NT2/D1 (cell line): Measurements from ENCODE around the gene KRTAP4-16.
"Not testable (repeated sequence)": the region's sequence is repeated elsewhere in the genome, so short reads cannot be mapped to it uniquely, and the experiment has no call there.

Experiments used
- DNase-seq: peaks from one replicate; pipeline ENCODE4 v3.0.0-alpha.2; 2011; ENCODE audit warnings: low read depth, low spot score
- H3K27me3 ChIP-seq: 2 replicates; pipeline ENCODE4 v1.6.0; 2011; ENCODE audit warnings: mild to moderate bottlenecking; ENCODE audit not compliant: insufficient read length, insufficient read depth
- H3K36me3 ChIP-seq: 2 replicates; pipeline ENCODE4 v1.6.1; 2011; ENCODE audit warnings: mild to moderate bottlenecking, low read length, mixed read lengths; ENCODE audit not compliant: insufficient read depth, insufficient read length
- H3K4me1 ChIP-seq: 2 replicates; pipeline ENCODE4 v1.5.1; 2011; ENCODE audit not compliant: insufficient read depth, insufficient read length
- H3K4me3 ChIP-seq: 2 replicates; pipeline ENCODE4 v1.5.1; 2011; ENCODE audit warnings: low read depth; ENCODE audit not compliant: insufficient read length
- H3K9ac ChIP-seq: 2 replicates; pipeline ENCODE4 v1.6.0; 2011; ENCODE audit warnings: low read depth; ENCODE audit not compliant: insufficient read length
- H3K9me3 ChIP-seq: 2 replicates; pipeline ENCODE4 v1.5.1; 2011; ENCODE audit warnings: mild to moderate bottlenecking, low read length; ENCODE audit not compliant: insufficient read depth
- SUZ12 ChIP-seq: IDR thresholded peaks from 2 replicates; pipeline ENCODE4 v1.6.1; 2011; ENCODE audit not compliant: insufficient read length, insufficient read depth; ENCODE audit errors: extremely low read depth
- YY1 ChIP-seq: IDR thresholded peaks from 2 replicates; pipeline ENCODE4 v1.6.1; 2011; ENCODE audit not compliant: insufficient read length, insufficient read depth
- ZNF274 ChIP-seq: IDR thresholded peaks from 2 replicates; pipeline ENCODE4 v1.6.1; 2011; ENCODE audit warnings: mild to moderate bottlenecking, low read depth, low read length

KRTAP4-16 gene

GRCh38 chr17:41073676-41074075, 28.3 kb downstream of the KRTAP4-16 start:
- no peaks in the 10 kb centered on the region for H3K9me3 ChIP-seq
- DNase-seq: no peak
- no peaks in the 10 kb centered on the region for H3K36me3 ChIP-seq
- no peak overlapping the region for H3K9ac ChIP-seq
- TF ChIP-seq SUZ12 (no peak), YY1 (no peak), ZNF274 (no peak)
- no peak overlapping the region for H3K4me3 ChIP-seq
- no peaks in the 10 kb centered on the region for H3K27me3 ChIP-seq
- no peaks in the 10 kb centered on the region for H3K4me1 ChIP-seq

- Histone ChIP-seq H3K36me3 (no peaks in the 10 kb centered on the region), H3K27me3 (no peaks in the 10 kb centered on the region), H3K9me3 (no peaks in the 10 kb centered on the region), H3K4me1 (no peaks in the 10 kb centered on the region), H3K9ac (no peak overlapping the region), H3K4me3 (no peak overlapping the region)
- no peak for DNase-seq
- no peak for TF ChIP-seq ZNF274
- TF ChIP-seq SUZ12: no peak
- TF ChIP-seq YY1: no peak
These were observed 30.2 kb downstream of the KRTAP4-16 start for GRCh38 chr17:41071606-41072360.

GRCh38 chr17:41069031-41069430, 33.0 kb downstream of the KRTAP4-16 start:
- H3K27me3 ChIP-seq: no peaks in the 10 kb centered on the region
- no peak for DNase-seq
- H3K9me3 ChIP-seq: no peaks in the 10 kb centered on the region
- H3K4me3 ChIP-seq: no peak overlapping the region
- H3K4me1 ChIP-seq: no peaks in the 10 kb centered on the region
- H3K36me3 ChIP-seq: no peaks in the 10 kb centered on the region
- no peak for TF ChIP-seq ZNF274
- TF ChIP-seq YY1: no peak
- no peak for TF ChIP-seq SUZ12
- H3K9ac ChIP-seq: no peak overlapping the region

DNA sequence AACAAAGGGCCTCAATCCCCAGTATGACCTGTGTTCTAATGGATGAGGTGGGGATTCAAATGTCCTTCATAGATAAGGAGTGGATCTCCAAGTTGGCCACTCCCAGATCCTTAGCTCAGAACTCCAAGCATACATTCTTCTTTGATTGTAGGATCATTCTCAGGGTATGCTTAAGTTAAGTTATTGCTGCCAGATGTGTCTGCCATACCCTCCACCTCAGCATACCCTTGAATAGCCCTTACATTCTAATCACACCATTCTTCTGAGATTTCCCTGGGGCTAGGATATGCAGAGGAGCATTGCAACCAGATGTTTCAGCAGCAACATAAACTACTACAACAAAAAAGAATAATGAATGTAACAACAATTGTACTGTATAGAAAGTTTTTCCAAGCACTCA, 34.7 kb downstream of the KRTAP4-16 start:
- DNase-seq: no peak
- Histone ChIP-seq H3K9ac (no peak overlapping the region), H3K9me3 (no peaks in the 10 kb centered on the region), H3K4me1 (no peaks in the 10 kb centered on the region), H3K36me3 (no peaks in the 10 kb centered on the region), H3K4me3 (no peak overlapping the region), H3K27me3 (no peaks in the 10 kb centered on the region)
- TF ChIP-seq ZNF274: no peak
- no peak for TF ChIP-seq YY1
- no peak for TF ChIP-seq SUZ12

GRCh38 chr17:41065829-41066624, 36.0 kb downstream of the KRTAP4-16 start, which contains the start of gene KRTAP2-4:
TSS of gene KRTAP2-4 (minus strand) at chr17:41065879. CDS start at chr17:41065845, 34 bp downstream.
- H3K4me1 ChIP-seq: no peaks in the 10 kb centered on the region

GRCh38 chr17:41065016-41065689, 36.9 kb downstream of the KRTAP4-16 start:
- H3K9me3 ChIP-seq, H3K4me3 ChIP-seq, DNase-seq, H3K9ac ChIP-seq, H3K27me3 ChIP-seq, H3K4me1 ChIP-seq, H3K36me3 ChIP-seq: not testable (repeated sequence)

More at GRCh38 chr17:41065829-41066624, 36.0 kb downstream of the KRTAP4-16 start, which contains the start of gene KRTAP2-4:
- Histone ChIP-seq H3K36me3 (no peaks in the 10 kb centered on the region), H3K4me3 (no peak within 1 kb of the TSS), H3K9ac (no peak within 1 kb of the TSS), H3K9me3 (no peaks in the 10 kb centered on the region), H3K27me3 (no peaks in the 10 kb centered on the region)
- DNase-seq: no peak
- TF ChIP-seq SUZ12: no peak
- no peak for TF ChIP-seq ZNF274
- TF ChIP-seq YY1: no peak

DNA sequence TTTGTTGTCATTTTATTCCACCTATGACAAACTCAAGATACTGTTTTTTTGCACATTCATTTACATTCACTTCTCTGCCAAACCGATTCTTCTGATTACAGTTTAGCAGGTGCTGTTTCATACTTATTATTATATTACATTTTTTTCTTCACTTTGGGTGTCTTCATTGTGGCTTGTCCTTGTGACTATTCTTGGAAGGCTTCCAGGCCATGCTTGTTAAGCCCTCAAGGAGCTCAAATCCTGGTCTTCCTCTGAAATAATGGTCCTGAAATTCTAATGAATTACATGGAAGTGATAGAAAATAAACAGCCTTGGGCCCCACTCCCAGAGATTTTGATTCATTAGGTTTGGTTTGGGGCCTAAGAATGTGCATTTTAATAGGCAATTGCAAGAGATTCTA, 37.7 kb downstream of the KRTAP4-16 start:
- no peak for DNase-seq
- Histone ChIP-seq H3K9ac (no peak overlapping the region), H3K27me3 (no peaks in the 10 kb centered on the region), H3K36me3 (no peaks in the 10 kb centered on the region), H3K9me3 (no peaks in the 10 kb centered on the region), H3K4me3 (no peak overlapping the region), H3K4me1 (no peaks in the 10 kb centered on the region)
- TF ChIP-seq YY1 (no peak), ZNF274 (no peak)
